Measurements from ENCODE around the gene CAMK2D. TPM values are rescaled to one million over a fixed set of nuclear protein-coding genes. Genes with fewer than 3 reads are reported as not detected.

Gene CAMK2D
- total and polyA plus RNA-seq, 8 donors: 4.0 to 23.1 (median 9.8) TPM

GRCh38 chr4:113404167-113404571 lies 357.4 kb downstream of the CAMK2D start:
- ATAC-seq (no peak), FAIRE-seq (no peak), DNase-seq (no peak)
- H3K9me3 ChIP-seq: no peaks in the 10 kb centered on the region
- no peak for TF ChIP-seq CTCF (IDR thresholded peaks at IDR 0.05)
- H3K4me3 ChIP-seq: no peak overlapping the region
- H3K27ac ChIP-seq: no peak overlapping the region
- H3K4me1 ChIP-seq: no peaks in the 10 kb centered on the region
- no peaks in the 10 kb centered on the region for H3K27me3 ChIP-seq
- WGBS, 2 donors: 92 to 95% methylated on average over 4 of the region's 4 CpGs
- intact Hi-C loops (cut with DNase I): no loop called here
- H3K36me3 ChIP-seq: no peaks in the 10 kb centered on the region

Other genes starting within 250 kb of the CAMK2D start
- 1 to 10 TPM; 1.4 to 5.7 (median 2.9) TPM for gene ARSJ, start 217.9 kb upstream of the CAMK2D start, total RNA-seq
- 1 to 10 TPM in 1 of 2 donors, under 1 TPM in 1; 0.80 to 1.6 TPM for gene ARSJ, start 217.9 kb upstream of the CAMK2D start, polyA plus RNA-seq